Putamen (tissue), 1 donor: Measurements from ENCODE around the gene HNF4A.

Source experiments
- DNase-seq: peaks from one replicate; pipeline ENCODE4 v3.0.0-alpha.2; 2016; ENCODE audit warnings: low spot score

The HNF4A gene

GRCh38 chr20:44392776-44393607, 37.5 kb downstream of the HNF4A start:
- DNase-seq = no peak

GRCh38 chr20:44393608-44394451, 38.3 kb downstream of the HNF4A start:
- no peak for DNase-seq

- DNase-seq = no peak
Measured at GRCh38 chr20:44394452-44394701, 38.9 kb downstream of the HNF4A start.

- DNase-seq = no peak
Measured at GRCh38 chr20:44394702-44395460, 39.4 kb downstream of the HNF4A start.

- DNase-seq = no peak
Measured at GRCh38 chr20:44395461-44396340, 40.2 kb downstream of the HNF4A start.

GRCh38 chr20:44396369-44397130, 41.1 kb downstream of the HNF4A start:
- DNase-seq = no peak

- no peak for DNase-seq
Measured at GRCh38 chr20:44398335-44398734, 42.8 kb downstream of the HNF4A start.

GRCh38 chr20:44399446-44399845, 43.9 kb downstream of the HNF4A start:
- no peak for DNase-seq

- no peak for DNase-seq
Measured at GRCh38 chr20:44400671-44400969, 45.1 kb downstream of the HNF4A start.

GRCh38 chr20:44400970-44401769, 45.7 kb downstream of the HNF4A start:
- DNase-seq = no peak

GRCh38 chr20:44401770-44402390, 46.4 kb downstream of the HNF4A start:
- DNase-seq = no peak

- no peak for DNase-seq
Measured at GRCh38 chr20:44402391-44403193, 47.1 kb downstream of the HNF4A start.

GRCh38 chr20:44403194-44404112, 48.0 kb downstream of the HNF4A start:
- DNase-seq = no peak

GRCh38 chr20:44404204-44405181, 49.0 kb downstream of the HNF4A start:
- no peak for DNase-seq

- DNase-seq = no peak
Measured at GRCh38 chr20:44405257-44405656, 49.8 kb downstream of the HNF4A start.

GRCh38 chr20:44405785-44406571, 50.5 kb downstream of the HNF4A start:
- no peak for DNase-seq
